Measurements from ENCODE around the gene CYP8B1.

CYP8B1 gene, protein sequence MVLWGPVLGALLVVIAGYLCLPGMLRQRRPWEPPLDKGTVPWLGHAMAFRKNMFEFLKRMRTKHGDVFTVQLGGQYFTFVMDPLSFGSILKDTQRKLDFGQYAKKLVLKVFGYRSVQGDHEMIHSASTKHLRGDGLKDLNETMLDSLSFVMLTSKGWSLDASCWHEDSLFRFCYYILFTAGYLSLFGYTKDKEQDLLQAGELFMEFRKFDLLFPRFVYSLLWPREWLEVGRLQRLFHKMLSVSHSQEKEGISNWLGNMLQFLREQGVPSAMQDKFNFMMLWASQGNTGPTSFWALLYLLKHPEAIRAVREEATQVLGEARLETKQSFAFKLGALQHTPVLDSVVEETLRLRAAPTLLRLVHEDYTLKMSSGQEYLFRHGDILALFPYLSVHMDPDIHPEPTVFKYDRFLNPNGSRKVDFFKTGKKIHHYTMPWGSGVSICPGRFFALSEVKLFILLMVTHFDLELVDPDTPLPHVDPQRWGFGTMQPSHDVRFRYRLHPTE

DNA sequence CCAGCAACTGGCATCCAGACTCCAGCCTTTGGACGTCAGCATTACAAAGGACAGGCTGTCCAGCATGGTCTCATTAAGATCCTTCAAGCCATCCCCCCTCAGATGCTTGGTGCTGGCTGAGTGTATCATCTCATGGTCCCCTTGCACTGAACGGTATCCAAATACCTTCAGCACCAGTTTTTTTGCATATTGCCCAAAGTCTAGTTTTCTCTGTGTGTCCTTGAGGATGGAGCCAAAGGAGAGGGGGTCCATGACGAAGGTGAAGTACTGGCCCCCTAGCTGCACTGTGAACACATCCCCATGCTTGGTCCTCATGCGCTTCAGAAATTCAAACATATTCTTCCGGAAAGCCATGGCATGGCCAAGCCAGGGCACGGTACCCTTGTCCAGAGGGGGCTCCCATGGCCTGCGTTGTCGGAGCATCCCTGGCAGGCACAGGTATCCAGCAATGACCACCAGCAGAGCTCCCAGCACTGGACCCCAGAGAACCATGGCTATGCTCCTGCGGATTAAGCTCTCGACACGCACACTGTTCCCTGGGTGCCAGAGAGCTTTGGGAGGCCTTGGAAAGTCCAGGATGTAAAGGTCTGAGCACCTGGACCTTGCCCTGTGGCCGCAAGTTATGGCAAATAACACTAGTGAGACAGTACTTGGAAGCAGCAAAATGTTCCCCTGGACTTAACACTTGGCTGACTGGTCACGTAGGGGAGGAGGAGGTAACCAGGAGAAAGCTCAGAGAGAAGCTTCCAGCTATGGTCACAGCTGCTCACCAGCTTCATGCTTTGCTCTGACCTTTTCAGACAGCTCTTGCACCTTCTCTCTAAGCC lies at the start of gene CYP8B1:
TSS of gene CYP8B1 (minus strand) at position 555 of the 827 bp plus-strand sequence. CDS start at position 492, 63 bp downstream.
- DNase-seq = no peak

DNA sequence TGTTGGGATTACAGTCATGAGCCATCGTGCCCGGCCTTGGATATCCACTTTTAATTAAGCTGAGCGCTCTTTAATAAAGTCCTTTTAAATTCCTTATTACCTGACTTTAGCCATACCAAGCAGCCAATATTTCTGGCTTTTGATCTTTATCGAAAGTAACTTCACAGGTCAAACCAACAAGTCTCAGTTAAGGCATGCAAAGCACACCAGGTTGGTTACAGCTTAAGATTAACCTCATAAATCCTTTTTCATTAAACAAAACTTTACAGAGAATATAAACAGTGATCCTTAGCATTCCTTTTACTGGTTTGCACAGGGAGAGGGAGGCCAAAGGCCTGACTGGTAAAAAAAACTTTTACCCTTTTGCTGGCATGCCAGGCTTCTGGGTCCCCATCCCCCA lies 47.9 kb upstream of the CYP8B1 start:
- no peak for DNase-seq

DNA sequence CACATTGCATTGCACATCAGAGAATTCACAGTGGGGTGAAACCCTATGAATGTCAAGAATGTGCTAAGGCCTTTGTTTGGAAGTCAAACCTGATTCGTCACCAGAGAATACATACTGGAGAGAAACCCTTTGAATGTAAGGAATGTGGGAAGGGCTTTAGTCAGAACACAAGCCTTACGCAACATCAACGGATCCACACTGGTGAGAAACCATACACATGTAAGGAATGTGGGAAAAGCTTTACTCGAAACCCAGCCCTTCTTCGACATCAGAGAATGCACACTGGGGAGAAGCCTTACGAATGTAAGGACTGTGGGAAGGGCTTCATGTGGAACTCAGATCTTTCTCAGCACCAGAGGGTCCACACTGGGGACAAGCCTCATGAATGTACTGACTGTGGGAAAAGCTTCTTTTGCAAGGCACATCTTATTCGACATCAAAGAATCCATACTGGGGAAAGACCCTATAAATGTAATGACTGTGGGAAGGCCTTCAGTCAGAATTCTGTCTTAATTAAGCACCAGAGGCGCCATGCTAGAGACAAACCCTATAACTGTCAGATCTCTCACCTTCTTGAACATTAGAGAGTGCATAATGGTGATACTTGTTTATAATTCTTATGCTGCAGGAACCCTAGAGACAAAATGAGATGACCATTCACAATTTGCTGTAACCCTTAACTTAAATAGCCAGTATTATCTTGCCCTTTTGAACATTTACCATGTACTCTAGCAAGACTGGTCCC lies 39.3 kb upstream of the CYP8B1 start:
- no peak for DNase-seq

DNA sequence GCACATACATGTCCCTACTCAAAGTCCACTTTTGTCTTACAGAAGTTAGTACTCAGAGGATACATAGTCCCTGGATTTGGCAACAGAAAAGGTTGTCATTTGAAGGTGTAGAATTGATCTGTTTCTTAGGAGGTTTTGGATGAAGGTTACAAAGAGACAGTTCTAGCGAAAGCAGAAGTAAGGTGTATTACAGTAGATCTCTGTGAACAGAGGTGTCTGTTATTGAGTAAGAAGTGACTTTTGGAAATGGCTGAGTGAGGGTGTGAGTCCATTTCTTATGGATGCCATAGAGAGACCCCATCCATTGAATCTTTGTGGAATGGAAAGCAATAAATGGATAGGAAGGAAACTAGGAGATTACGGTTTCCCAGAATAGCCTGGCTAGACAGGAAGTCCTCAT lies 35.9 kb upstream of the CYP8B1 start:
- no peak for DNase-seq

DNA sequence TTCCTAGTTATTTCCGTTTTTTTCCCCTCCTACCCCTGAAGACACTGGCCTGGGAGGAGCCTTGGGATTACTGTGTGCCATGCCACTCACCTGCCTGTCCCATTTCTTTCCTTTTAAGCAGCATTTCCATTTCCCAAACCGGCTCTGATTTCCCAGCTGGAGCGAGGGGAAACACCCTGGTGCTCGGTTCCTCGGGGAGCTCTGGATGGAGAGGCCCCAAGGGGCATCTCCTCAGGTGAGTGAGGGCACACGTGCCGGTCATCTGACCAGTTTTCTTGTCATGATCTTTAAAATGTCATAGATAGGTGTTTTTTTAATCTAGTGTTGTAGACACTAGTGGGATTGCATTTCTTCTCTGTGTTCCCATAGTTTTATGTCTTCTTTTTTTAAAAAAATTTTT lies 33.0 kb upstream of the CYP8B1 start:
- DNase-seq = no peak

DNA sequence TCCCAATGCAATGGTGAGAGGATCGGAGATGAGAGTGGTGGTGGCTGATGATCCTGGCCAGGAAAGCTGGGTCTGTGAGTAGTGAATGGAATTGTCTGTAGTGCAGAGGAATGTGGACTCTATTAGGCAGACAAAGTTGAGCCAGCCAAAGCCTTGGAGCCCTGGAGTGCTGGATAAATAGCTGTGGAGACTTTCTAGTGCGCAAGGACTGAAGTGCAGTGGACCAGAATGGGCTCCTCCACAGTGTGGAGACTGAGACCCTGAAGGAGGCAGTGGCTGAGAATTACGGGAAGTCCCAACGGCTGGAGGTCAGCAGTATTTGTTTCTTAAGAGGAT lies 31.1 kb upstream of the CYP8B1 start:
- no peak for DNase-seq

DNA sequence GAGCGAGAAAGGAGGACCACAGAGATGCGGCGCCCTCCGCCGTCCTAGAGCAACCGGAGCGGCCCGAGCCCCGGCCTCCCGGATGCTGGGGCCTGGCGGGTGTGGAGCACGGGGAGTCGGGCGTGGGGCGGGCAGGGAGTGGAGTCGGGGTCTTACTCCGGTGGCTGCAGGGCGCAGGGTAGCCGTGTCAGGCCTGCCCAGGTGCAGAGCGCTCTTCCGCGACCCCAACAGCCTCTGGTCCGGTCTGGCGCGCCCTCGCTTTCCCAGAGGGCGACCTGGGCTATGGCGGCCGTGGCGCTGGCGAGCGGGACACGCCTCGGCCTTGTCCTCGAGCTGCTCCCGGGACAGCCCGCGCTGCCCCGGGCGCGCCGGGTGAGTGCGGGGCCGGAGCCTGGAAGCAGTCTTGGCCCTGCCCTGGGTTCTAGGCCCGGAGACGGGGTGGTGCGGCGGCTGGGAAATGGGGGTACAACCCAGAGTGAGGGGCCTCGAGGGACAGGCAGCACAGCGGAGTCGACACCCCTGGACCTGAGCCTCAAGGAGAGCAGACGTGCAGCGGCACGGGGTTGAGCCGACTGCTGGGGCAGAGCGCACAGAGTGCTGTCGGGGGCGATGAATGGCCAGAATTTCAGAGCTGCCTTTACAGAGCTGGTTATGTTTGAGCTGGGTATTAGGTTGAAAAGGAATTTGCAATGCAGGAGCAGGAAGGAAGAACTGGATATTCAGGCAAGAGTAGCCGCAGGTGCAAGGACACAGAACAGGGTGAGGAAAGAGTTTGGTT lies 30.6 kb upstream of the CYP8B1 start, which contains the start of gene ZNF662:
TSS of gene ZNF662 (plus strand) at position 73 of the 778 bp plus-strand sequence. CDS start 1,973 bp downstream, outside the sequence.
- no peak for DNase-seq

DNA sequence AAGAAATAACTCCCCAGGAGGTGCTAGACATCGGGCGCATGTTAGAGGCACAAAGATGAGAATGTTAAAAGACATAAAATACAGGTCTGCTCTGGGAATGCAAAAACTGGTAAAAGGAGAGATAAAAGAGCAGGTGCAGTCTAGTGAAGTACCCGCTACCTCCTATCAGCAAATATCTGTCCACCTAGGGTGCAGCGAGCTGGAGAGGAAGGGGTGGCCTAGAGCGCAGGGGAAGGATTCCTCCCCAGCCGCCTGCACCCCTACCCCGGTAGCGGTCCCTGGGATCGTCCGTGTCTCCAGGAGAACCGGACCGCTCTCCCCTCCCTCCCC lies 30.0 kb upstream of the CYP8B1 start:
- DNase-seq = no peak

DNA sequence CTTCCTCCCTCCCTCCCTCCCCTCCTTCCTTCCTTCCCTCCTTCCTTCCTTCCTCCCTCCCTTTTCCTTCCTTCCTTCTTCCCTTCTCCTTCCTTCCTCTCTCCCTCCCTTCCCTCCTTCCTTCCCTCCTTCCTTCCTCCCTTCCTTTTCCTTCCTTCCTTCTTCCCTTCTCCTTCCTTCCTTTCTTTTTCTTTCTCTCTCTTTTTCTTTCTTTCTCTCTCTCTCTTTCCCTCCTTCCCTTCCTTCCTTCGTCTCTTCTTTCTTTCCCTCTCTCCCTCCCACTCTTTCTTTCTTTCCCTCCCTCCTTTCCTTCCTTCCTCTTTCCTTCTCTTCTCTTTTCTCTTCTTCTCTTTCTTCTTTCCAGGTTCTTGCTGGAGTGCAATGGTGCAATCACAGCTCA lies 28.4 kb upstream of the CYP8B1 start:
- DNase-seq = no peak

DNA sequence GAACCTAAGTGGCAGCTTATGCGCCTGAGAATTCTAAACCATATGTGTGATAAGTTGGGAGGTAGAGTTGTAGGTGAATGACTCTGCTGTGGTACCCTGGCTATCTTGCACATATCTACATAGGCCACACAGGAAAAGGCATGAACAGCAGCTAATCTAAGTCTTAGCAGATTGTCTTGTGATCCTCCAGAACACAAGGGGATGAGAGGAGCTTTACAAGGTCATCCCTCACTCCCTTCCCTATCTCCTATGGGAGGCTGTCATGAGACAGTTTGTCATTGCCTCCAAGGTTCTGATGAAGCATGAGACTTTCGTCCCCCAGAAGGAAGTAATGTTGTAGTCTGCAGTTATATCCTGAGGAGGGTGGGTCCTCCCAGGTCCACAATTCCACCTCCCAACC lies 26.6 kb upstream of the CYP8B1 start:
- no peak for DNase-seq

DNA sequence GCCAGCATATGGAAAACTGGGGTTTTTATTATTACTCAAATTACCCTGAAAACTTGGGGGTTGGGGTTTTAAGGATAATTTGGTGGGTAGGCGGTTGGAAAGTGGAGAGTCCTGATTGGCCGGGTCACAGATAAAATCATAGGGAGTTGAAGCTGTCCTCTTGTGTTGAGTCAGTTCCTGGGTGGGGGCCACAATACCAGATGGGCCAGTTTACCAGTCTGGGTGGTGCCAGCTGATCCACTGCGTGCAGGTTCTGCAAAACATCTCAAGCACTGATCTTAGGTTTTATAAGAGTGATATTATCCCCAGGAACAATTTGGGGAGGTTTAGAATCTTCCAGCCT lies 25.4 kb upstream of the CYP8B1 start:
- DNase-seq = no peak

DNA sequence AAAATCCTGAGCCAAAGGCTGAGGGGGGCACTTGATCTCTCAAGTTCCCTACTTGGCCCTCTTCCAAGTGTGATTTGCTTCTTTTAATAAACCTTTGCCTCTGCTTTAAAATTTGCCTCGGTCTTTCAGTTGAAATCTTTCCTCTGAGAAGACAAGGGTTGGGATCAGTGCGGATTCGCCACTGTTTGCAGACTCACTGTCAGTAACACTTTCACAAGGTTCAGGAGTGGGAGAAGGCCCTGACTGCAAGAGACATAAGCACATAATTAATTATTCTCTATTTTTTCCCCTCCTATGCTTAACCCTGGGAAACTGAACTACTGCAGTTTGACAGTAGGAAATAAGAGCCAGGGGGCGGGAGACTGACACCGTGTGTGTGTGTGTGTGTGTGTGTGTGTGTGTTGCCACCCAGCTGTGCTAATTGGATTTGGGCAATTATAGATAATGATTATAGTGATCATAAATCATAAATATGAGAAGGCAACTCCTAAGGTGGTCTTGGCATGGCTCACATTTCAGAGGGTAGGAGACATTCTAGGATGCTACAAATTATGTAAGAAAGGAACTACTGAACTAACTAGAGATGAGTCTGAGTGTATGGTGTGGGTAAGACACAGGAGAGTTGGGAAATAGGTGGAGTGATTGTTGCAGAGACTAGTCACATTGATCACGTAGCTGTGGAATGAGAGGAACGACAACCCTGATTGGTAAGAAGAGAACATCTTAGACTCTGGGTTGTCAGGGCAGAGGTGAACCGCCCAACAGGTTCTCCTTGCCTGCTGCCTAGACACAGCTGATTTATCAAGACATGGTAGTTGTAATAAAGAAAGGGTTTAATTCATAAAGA lies 24.8 kb upstream of the CYP8B1 start:
- DNase-seq = no peak

DNA sequence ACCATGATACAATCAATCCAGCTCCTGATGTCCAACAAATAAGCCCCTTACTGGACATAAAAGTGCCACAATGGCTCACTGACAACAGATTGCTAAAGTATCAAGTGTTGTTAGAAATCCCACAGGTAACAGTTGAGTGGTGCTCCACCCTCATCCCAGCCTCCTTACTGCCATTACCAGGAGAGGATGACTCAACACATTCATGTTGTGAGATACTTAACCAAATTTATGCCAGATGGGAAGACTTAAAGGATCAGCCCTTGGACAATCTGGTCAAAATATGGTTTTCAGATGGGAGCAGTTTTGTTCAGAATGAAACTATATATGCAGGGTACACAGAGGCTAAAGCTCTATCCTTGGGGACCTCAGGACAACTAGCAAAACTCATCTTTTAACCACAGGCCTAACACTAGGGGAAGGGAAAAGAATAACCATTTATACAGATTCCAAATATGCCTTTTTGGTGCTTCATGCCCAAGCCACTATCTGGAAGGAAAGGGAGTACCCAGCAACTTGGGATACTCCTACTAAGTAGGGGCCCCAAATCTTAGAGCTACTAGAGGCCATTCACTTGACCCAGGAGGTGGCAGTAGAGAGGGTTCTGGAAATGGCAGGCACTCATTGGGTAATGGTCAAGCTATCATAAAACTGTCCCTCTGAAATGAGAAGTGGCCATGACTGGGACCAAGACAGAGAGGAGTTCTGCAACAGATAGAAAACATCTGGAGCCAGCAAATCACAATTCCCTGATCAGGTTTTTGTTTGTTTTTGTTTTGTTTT lies 23.4 kb upstream of the CYP8B1 start:
- no peak for DNase-seq

DNA sequence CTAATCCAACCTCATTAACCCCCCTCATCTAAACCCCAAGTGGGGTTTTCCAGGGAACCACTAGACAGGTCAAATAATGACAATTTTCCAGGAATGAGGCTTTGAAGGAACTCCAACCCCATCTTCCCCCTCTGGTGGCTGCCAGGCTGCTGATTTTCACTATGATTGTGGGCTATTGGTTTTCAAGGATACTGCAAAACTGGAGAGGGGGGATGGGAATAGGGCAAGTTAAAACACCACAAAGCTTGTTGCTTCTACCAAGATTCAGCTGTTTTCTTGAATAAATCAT lies 19.8 kb upstream of the CYP8B1 start:
- DNase-seq = no peak

DNA sequence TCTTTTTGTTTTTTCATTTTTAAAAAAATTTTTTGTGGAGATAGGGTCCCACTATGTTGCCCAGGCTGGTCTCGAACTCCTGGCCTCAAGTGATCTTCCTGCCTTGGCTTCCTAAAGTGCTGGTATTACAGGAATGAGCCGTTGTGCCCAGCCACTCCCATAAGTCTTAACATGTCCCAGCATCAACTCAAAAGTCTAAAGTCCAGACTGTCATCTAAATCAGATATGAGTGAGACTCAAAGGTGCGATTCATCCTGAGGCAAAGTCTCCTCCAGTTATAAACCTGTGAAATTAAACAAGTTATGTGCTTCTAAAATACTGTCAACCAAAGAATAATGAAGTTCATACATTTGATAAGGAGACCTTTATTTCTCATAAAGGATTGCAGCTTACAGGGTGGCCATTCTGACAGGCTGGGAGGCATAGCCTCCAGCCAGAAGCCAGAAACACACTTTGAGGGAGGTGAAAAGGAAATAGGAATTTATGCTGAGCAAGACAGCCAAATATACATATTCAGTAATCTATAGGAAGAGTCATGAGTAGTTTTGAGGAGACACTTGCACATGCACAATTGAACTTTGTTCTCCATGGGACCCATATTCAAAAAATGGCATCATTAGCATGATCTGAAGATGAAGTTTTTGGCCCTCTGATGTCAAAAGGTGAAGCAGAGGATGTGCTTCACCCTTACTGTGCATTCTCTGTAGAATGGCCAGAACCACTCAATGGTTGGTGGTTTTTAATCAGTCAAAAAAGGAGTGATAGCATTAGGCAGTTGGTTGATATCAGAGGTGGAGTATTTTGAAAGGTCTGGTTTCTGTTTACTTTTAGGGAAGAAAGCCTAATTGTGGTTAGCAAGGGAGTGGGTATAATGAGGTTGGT lies 19.3 kb upstream of the CYP8B1 start:
- DNase-seq = no peak

DNA sequence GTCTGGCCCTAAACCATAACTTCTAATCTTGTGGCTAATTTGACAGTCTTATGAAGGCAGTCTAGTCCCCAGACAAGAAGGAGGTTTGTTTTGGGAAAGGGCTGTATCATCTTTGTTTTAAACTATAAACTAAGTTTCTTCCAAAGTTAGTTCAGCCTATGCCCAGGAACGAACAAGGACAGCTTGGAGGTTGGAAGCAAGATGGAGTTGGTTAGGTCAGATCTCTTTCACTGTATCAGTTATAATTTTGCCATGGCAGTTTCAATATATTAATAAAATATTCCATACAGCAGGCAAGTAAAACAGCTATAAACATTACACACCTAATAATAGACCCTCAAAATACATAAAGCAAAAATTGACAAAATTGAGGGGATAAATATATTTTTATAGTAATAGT lies 17.1 kb upstream of the CYP8B1 start:
- DNase-seq = no peak

DNA sequence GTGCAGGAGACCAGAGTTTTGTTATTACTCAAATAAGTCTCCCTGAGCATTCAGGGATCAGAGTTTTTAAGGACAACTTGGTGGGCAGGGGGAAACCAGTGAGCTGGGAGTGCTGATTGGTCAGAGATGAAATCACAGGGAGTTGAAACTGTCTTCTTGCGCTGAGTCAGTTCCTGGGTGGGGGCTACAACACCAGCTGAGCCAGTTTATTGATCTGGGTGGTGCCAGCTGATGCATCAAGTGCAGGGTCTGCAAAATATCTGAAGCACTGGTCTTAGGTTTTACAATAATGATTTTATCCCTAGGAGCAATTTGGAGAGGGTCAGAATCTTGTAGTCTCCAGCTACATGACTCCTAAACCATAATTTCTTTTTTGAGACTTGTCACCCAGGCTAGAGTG lies 16.5 kb upstream of the CYP8B1 start:
- DNase-seq = no peak

DNA sequence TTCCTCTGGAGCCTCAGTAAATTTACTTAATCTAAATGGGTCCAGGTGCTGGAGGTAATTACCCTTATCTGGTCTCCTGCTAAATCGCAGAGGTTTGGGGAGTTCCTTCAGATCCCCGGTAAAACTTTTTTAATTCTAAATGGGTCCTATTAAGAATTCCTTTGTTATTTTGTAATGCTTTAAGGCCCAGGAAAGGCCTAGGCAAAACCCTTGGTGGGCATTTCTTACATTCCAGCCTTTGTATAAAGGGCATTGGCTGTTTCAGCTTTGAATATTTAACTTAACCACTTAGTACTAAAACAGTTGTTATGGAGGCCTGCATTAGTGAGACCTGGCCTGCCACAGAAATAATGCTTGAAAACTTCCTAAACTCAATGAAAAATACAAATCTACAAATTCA lies 15.4 kb upstream of the CYP8B1 start:
- no peak for DNase-seq

DNA sequence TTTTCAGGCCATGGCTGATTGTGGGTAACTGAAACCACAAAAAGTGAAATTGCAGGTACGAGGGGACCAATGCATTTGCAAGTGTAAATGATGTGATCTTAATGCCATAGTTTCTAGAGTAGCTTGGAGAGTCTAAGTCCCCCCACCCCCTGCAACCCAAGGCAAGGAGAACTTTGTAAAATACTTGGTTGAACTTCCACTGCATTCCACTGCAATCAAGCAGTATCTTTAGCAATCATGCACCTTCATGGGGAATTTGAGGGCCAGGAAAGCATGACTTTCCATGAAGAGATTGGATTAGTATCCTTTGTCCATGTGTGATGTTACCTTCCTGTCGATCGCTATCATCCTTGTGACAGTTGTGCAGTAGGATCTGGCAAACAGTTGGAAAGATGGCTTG lies 11.4 kb upstream of the CYP8B1 start:
- no peak for DNase-seq

DNA sequence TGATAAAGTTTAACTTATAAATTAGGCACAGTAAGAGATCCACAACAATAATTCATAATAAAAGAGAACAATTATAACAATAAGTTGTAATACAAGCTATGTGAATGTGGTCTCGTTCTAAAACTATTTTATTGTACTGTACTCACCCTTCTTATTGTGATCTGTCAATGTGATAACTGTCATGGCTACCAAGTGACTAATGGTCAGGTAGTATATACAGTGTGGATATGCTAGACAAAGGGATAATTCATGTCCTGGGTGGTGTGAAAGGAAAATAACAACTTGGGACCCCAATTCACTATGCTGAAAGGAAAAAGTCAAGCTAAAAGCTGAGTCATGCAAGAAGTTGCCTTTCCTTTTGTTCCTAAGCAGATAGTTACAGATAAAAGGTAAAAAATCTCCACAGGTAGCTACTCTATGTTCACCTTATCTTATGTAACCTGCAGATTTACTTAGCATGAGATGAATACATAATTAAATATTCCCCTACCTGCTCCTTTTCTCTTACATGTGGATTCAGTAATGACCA lies 10.7 kb upstream of the CYP8B1 start:
- no peak for DNase-seq

Measured in NCI-H1694 treated with DMSO at 0.1 percent for 48 hours (cell line).